ENCODE results near the gene GNRHR.
"Not testable (repeated sequence)": the region's sequence is repeated elsewhere in the genome, so short reads cannot be mapped to it uniquely, and the experiment has no call there.

Gene GNRHR, protein sequence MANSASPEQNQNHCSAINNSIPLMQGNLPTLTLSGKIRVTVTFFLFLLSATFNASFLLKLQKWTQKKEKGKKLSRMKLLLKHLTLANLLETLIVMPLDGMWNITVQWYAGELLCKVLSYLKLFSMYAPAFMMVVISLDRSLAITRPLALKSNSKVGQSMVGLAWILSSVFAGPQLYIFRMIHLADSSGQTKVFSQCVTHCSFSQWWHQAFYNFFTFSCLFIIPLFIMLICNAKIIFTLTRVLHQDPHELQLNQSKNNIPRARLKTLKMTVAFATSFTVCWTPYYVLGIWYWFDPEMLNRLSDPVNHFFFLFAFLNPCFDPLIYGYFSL

DNA sequence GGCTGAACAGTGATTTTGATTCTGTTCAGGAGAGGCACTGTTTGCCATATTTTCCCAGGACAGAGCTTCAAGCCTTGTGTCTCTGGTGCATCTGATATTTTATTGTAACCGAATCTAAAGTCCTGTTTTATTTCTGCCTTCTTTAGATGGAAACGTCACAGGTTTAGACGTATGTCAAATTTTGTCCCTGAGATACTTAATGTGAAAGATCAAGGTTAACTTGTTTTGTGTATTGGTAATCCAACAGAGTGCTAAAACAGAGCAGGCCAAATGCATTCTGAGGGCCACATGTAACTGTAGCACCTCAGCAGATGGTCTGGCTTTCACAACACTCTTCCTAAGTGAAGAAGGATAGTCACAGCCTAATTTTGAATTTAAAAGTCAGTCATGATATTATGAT, at the start of gene GNRHR:
Gene GNRHR, minus strand, starts transcription at position 101 of the 400 bp plus-strand sequence. Its CDS starts 53 bp downstream, at position 48.
- DNase-seq, result no peak

DNA sequence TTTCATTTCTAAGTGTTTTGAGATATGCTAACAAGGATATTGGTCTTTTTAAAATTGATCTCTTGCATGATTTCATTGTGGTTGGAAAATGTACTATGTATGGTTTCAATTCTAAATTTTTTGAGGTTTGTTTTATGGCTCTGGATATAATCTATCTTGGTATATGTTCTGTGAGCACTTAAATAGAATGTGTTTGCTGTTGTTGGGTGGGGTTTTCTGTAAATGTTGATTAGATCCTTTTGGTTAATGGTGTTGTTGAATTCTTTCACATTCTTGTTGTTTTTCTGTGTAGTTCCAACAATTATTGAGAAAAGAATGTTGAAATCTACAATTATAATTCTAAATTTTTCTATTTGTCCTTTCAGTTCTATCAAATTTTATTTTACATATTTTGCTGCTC, 42.6 kb upstream of the GNRHR start:
- DNase-seq, result no peak

GRCh38 chr4:67790721-67791120, 36.5 kb upstream of the GNRHR start:
- DNase-seq, result no peak

GRCh38 chr4:67787311-67787710, 33.1 kb upstream of the GNRHR start:
- DNase-seq, result no peak

GRCh38 chr4:67785528-67785927, 31.3 kb upstream of the GNRHR start:
- DNase-seq, result no peak

GRCh38 chr4:67779631-67780030, 25.4 kb upstream of the GNRHR start:
- no peak for DNase-seq

- DNase-seq, result no peak
Measured at GRCh38 chr4:67776746-67777145, 22.6 kb upstream of the GNRHR start.

GRCh38 chr4:67770422-67770821, 16.2 kb upstream of the GNRHR start:
- no peak for DNase-seq

- DNase-seq, result no peak
Measured at GRCh38 chr4:67765928-67766327, 11.7 kb upstream of the GNRHR start.

DNA sequence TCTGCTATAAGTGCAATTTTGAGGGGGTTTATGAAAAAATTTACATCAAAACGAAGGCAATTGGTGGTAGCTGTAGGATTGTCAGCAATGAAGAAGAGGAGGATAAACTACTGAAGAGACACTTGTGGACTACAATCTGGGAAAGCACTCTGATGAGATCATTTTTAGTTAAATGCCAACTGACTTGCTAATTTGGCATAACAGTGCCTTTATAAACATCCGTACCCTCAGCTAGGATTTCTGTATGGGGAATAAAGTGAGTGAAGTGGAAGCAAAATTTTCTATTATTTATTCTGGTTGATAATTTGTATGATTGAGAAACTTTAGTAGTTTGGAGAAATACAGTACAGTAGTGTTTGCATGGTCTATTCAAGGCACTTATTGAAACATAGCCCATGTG, 11.2 kb upstream of the GNRHR start:
- DNase-seq, result no peak

DNA sequence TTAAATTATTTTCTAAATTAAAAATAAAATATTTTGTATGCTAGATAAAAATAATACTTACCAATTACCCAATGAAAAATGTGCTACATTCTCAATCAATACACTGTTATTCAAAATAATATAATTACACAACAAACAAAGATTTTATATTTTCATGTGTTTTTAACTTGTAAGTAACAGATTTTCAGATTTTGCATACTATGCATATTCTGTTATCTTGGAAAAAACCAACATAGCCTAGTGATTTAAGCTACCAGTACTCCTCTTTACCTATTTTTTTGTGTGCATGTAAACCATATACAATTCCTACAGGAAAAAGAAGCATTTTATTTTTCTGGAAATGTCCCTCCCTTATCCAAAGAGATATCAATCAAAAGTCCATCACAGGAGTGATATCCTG, 10.0 kb upstream of the GNRHR start:
- DNase-seq, result no peak

DNA sequence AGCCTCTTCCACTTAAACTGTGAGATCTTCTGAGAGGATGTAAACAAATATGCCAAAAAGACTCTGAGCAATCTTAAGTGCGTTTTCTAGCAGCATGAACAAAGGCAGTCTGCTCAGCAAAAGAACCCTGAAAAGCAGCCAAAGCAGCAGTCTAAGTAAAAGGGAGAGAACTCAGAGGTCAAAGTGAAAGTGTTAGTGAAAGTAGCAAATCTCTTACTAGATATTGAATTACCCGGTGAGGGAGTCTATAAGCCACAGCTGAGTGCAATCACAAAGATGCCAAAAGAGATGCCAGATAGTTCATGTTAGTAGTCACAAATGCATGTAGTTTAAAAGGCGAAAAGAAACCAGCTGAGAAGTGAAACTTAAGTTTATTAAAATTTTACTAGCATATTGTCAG, 7.9 kb upstream of the GNRHR start:
- peak; percentile 2 for DNase-seq

- not testable (repeated sequence) for DNase-seq
Measured at GRCh38 chr4:67756991-67757390, 2.8 kb upstream of the GNRHR start.

DNA sequence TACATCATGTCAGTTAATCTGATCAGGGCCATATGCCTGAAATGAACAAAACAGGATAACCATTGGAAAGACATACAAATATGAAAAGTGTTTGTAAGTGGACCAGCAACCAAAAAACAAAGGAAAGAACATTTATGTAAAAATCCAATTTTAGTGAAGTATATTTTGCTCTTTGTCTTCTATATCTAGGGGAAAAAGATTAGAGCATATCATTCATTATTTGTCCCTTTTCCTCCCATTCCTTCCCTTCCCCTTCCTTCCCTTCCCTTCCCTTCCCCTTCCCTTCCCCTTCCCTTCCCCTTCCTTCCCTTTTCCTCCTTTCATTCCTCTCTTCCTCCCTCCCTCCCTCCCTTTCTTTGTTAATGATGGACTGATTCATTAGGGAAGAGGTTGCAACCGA, 1.8 kb upstream of the GNRHR start:
- DNase-seq, result no peak

GRCh38 chr4:67751260-67751659, 2.9 kb downstream of the GNRHR start:
- DNase-seq, result no peak

DNA sequence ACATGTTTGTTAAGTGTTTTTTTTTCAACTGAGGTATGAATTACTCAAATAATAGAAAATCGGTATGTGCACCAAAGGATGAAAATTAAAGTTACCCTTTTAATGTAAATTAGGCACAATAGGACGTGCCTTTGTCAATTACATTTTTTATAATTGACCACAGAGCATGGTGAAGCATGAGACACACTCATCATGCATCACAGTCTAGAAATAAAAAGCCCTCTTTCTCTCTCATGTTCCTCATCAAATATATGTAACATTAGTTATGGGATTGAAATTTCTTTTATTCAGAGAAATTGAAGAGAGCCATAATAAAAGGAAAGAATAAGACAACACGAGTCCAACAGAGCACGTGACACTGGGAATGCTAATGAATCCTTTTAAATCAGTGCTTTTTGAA, 3.5 kb downstream of the GNRHR start:
- DNase-seq, result no peak

DNA sequence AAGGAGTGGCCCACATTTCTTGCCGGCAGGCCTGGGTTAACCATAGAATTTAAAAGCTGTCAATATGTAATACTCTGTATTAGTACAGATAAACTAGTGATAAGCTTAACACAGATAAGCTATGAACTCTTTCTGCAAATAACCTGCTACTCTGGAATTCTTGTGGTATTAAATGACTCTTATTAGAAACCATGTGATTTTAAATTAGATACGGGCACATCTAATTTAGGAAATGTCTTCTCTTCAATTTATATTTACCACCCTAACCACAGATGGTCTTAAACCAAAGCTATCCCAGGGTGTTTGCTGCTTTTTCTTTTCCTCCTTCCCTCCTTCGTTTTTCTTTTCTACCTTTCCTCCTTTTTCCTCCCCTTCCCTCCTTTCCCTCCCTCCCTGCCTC, 4.9 kb downstream of the GNRHR start:
- DNase-seq, result no peak

DNA sequence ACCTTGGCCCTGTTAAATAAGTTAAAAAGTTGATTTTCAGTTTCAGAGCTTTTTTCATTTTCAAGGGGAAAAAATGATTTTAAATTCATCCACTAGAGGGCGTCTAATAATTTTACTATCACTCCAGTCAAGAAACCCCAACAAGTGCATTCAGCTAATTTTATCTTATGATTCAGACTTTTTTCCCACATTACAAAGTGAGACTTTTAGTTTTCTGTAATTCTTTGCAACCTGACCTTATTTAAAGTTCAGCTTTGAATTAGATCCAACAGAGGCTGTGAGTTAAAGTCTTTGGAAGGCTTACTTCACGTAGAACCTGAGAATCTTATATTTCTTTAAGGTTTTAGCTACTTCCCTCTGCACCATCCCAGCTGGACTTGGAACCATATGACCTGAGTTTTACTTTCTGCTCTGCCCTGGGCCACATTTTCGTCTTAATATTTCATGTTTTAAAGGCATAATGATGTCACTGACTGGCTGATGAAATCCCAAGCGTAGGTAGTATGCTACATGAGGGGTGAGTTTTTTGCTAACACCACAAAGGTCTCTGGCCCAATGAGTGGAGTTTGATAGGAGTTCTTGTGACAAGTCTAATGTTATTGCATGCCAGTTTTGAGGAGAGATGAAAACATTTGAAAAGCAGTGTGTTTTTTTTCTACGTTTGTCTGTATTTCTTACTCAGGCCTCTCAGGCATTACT, 7.2 kb downstream of the GNRHR start:
- peak; percentile 40 for DNase-seq

DNA sequence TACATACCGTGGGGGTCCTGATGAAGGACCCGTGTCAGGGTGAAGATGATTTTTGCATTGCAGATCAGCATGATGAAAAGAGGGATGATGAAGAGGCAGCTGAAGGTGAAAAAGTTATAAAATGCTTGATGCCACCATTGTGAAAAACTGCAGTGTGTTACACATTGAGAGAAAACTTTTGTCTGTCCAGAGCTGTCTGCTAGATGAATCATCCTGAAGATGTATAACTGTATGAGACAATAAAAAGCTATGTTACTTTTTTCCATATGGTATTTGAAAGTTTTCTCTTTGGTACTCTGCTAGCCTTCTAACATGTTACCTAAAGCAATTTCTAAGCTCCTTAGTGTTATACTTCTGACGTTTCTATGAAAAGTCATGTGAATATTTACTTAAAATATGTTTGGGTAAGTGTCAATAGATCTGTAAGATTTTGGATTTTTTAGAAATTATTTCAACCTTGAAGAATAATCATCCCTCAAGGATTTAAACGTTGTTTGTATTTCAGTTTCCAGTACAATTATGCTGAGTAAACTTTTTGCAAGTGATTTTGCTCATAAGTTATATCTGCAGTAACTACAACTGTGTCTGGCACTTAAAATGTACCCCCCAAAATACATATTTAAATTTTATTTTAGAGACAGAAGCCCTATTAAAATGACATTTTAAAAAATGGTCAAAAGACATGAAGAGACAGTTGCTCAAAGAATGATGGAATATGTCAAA, 9.5 kb downstream of the GNRHR start:
- no peak for DNase-seq

GRCh38 chr4:67743194-67743593, 11.0 kb downstream of the GNRHR start:
- DNase-seq, result no peak

DNA sequence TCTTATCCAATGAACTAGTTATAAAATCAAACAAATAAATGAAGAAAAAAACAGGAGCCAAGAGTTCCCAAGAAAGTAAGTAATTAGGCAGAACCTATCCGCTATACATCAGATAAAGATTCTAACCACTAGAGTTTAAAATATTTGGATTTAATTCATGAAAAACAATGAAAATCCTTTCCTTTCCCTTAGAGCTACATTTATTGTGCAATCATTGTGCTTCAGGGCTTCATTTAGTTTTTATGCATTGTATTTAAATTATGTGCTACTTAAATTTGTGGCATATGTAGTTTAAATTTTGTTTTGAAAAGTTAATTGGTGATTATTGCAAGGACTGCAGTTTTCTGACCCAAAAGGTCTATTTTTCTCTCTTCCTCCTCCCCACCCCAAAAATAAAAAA, 17.9 kb downstream of the GNRHR start:
- DNase-seq, result no peak

DNA sequence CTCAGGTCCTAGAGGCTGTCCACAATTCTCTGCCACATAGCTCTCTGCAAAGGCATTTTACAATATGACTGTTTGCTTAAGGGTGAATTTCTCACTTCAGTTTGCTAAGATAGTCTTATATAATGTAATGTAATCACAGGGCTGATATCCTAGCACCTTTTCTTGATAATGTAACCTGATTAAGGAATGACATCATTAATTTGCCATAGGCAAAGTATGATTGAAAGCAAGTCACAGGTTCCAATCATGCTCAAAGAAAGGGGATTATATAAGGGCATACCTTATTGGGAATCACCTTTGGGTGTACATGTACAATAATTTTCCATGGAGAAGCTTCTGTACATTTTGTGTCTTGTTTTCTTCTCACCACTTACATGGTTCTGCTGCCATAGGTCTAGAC, 18.9 kb downstream of the GNRHR start:
- DNase-seq, result no peak

DNA sequence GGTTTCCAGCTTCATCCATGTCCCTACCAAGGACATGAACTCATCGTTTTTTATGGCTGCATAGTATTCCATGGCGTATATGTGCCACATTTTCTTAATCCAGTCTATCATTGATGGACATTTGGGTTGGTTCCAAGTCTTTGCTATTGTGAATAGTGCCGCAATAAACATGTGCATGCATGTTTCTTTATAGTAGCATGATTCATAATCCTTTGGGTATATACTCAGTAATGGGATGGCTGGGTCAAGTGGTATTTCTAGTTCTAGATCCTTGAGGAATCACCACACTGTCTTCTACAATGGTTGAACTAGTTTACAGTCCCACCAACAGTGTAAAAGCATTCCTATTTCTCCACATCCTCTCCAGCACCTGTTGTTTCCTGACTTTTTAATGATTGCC, 23.7 kb downstream of the GNRHR start:
- DNase-seq, result not testable (repeated sequence)

All from CD4-positive, alpha-beta T cell treated with Interleukin-10 for 1 hour (primary cell).